IPS DF 19.7 (cell line): Measurements from ENCODE around the gene S100A3.
"Not testable (repeated sequence)": the region's sequence is repeated elsewhere in the genome, so short reads cannot be mapped to it uniquely, and the experiment has no call there.

Experiments
- DNase-seq: peaks from one replicate; pipeline ENCODE4 v3.0.0-alpha.2; 2013; ENCODE audit warnings: low read depth, low spot score

S100A3 gene

GRCh38 chr1:153569465-153569864 lies 20.4 kb upstream of the S100A3 start:
- no peak for DNase-seq

- peak; percentile 87 for DNase-seq
Observed at GRCh38 chr1:153568367-153569099, 19.5 kb upstream of the S100A3 start.

- no peak for DNase-seq
Observed at GRCh38 chr1:153567621-153568366, 18.7 kb upstream of the S100A3 start.

- DNase-seq: peak; percentile 86
Observed at GRCh38 chr1:153566414-153567371, 17.6 kb upstream of the S100A3 start.

DNA sequence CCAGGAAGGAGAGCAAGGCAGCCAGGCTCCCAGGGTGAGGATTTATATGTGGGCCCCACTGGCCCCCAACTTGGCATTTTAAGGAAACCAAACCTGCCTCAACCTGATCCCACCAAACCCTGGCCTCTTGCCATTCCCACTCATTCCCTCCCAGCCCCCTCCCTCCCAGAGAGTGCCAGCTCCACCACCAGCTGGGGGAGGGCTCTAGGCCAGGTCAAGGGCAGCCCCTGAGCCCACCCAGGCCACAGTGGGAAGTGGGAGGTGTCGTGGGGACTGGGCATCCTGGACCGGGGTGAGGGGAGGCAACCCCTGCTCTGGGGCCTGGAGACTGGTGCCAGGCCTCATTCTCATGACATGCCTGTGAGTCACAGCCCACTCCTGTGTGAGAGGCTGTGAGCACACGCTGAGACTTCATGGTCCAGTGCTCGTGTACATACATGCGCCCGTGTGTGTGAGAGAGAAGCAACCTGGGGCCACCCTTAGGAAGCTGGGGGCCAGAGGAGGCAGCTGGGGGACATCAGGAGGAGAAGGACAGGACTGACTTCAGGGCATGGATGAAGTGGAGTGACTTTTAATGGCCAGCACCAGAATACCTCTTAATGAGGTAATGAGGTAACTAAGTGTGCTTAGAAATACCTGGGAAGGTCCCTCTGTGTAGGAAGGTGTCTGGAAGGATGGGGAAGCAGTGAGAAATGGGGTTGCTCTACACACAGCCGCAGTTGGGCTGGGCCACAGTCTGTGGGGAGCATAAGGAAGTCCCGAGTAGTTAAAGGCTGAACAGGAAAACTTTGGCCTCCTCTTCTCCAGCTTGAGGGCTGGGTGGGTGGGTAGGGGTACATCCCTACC lies 16.7 kb upstream of the S100A3 start, which contains the start of gene S100A2:
TSS of gene S100A2 (minus strand) at position 316 of the 846 bp plus-strand sequence. CDS start 1,967 bp downstream, outside the sequence.
- no peak for DNase-seq

- no peak for DNase-seq
Observed at GRCh38 chr1:153563991-153564390, 14.9 kb upstream of the S100A3 start.

- DNase-seq: no peak
Observed at GRCh38 chr1:153563483-153563901, 14.4 kb upstream of the S100A3 start.

- DNase-seq: not testable (repeated sequence)
Observed at GRCh38 chr1:153562021-153562420, 13.0 kb upstream of the S100A3 start.

GRCh38 chr1:153561466-153561985 lies 12.5 kb upstream of the S100A3 start:
- no peak for DNase-seq

GRCh38 chr1:153560771-153561465 lies 11.9 kb upstream of the S100A3 start:
- no peak for DNase-seq

- DNase-seq: no peak
Observed at GRCh38 chr1:153560241-153560640, 11.2 kb upstream of the S100A3 start.

DNA sequence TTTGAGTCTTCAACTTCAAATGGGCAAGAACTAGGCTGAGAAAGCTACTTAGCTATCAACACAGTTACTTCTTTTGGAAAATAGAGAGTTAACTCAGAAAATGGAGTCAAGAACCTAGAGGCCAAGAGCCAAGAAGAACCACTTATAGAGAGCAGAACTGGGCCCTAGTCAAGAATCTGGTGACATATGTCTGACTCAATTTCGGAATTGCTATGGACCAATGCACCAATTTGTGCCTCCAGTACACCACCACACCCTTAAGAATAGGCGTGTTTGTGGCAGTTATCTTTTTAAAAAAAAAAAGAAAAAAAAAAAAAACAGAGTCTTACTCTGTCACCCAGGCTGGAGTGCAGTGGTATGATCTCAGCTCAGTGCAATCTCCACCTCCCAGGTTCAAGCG lies 8.8 kb upstream of the S100A3 start:
- DNase-seq: no peak

- no peak for DNase-seq
Observed at GRCh38 chr1:153556348-153556747, 7.3 kb upstream of the S100A3 start.

DNA sequence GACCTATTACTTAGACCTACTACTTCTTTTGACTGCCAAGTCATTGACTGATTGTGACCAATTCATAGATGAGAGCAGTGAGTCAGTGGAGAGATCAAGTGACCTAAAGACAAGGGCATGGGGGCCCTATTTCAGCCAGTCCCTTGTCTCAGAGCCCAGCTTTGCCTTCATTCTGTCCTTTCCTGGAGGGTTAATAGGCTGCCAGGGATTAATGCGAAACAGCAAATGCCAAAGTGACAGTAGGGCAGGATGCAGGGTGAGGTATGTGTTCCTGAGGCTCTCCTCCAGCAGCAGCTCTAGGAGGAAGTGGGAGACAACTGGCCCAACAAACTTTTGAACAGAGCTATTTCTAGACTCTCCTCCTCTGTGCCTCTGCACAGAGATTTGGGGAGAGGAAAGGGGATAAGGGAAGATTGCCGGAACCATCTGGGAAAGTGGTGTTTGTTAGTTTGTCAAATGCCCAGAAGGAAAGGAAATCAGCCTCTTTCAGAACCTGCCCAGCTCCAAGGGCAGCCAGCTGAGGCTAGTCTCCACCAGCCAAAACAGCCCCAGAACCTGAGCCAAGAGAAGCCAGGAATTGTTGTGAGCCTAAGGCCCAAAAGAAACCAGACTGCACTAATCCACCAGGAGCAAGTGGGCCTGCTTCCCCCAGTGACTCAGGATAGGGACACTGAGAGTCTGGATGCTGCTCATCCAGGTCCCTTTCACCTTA lies 4.9 kb upstream of the S100A3 start:
- DNase-seq: no peak

DNA sequence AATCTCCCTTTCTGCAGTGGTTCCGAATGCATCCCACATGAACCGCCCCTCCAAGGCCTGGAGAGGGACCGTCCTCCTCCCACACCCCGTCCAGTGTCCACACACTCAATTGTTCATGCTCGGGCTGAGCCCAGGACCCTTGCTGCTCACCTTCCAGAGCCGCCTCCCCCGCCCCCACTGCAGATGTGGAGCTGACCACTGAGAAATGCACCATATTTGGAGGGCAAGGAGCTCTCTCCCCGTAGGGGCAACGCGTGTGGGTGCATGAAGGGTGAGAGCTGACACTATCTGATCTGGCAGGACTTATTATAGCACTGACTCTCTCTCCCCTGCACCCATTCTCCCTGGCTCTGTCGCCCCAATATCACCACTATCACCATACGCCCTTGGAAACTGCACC lies 4.0 kb upstream of the S100A3 start:
- no peak for DNase-seq

DNA sequence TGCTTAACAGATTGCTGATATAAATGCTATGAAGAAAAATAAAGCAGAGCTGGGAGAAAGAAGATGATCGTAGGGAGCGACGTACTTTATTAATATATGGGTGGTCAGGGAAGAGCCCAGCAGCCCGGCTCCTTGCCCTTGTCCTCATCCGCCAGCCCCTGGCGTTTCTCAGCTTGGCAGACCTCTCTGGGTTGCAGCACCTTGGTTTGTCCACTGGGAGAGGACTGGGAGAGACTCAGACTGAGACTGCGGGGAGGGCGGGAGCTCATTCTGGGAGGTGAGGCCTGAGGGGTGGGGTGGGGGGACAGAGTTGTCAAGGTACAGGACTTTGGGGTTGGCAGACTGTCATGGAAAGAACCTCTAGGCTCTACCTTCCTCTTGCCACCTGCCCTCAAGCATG lies 3.3 kb upstream of the S100A3 start:
- DNase-seq: no peak

DNA sequence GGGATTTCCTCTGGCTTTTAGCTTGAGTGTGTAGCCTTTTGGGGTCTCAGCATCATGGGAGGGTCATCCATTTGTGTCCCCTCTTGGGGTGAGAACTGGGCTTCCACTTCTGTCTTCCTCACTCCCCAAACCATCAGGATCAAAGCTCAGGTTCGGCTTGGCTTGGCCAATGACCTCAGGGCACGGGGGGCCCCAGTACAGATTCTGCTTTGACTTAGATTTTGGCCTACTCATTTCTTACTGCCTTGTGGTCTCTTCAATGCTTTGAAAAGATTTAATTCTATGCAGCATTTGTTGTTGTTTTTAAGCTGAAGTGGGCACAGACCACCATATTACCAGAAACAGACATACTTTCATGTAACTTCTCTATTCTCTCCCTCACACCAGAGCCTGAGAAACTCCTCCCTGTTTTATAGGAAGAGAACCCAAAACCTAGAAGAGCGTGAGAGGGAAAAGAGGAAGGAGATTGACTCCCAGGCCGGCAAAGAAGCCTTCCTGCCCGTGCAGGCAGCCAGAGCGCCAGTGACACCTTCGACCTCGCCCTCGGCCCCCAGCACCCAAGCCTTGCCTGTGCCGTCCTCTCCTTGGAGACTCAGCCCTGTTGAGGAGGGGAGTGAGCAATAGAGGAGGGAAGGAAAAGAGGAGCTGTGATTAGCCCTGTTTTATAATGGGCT lies 1.9 kb upstream of the S100A3 start:
- no peak for DNase-seq

DNA sequence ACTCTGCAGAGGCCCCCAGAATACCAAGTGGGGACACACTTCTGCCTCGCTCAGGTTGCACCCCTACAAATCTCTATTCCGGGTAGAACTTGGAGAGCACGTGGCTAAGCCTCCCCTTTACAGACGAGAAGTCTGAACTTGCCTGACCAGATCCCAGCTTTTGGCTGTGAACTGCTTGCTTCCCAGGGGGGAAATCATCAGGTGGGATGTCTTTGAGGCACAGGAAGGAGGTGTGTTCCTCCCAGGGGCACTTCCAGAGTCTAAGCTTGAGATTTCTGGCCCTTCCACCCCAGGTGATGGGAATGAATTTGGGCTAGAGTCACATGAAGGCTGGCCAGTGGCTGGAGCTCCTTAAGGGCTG lies 1.3 kb upstream of the S100A3 start:
- no peak for DNase-seq
